Osteoblast (primary cell): Measurements from ENCODE around the gene PRSS27. TPM values are rescaled to one million over a fixed set of nuclear protein-coding genes. Genes with fewer than 3 reads are reported as not detected.

Source experiments
- DNase-seq: peaks from one replicate; pipeline ENCODE4 v3.0.0; 2011; ENCODE audit warnings: low spot score, mixed read lengths; ENCODE audit not compliant: insufficient read length; ENCODE audit errors: missing footprints
- H2AFZ ChIP-seq: 2 replicates; pipeline ENCODE4 v1.6.0; 2011; ENCODE audit warnings: mild to moderate bottlenecking, low read length
- H3K27ac ChIP-seq: 2 replicates; pipeline ENCODE4 v1.5.1; 2011; ENCODE audit warnings: mild to moderate bottlenecking, low read depth, low read length, moderate library complexity
- H3K27me3 ChIP-seq: 2 replicates; pipeline ENCODE4 v1.6.0; 2012; ENCODE audit warnings: mild to moderate bottlenecking, control low read depth, inconsistent platforms, low read length, moderate library complexity; ENCODE audit not compliant: insufficient read depth
- H3K36me3 ChIP-seq: 2 replicates; pipeline ENCODE4 v1.5.1; 2011; ENCODE audit warnings: mild to moderate bottlenecking, low read length, control low read depth, moderate library complexity; ENCODE audit not compliant: insufficient read depth
- H3K4me1 ChIP-seq: 2 replicates; pipeline ENCODE4 v1.5.1; 2011; ENCODE audit warnings: mild to moderate bottlenecking, low read length, control low read depth, moderate library complexity; ENCODE audit not compliant: insufficient read depth
- H3K4me2 ChIP-seq: 2 replicates; pipeline ENCODE4 v1.6.0; 2011; ENCODE audit warnings: mild to moderate bottlenecking, low read length; ENCODE audit not compliant: insufficient read depth
- H3K4me3 ChIP-seq: fragments of 200-600 bp; sonication (generic); 3 replicates; pipeline ENCODE4 v1.5.1; 2012; ENCODE audit warnings: mild to moderate bottlenecking, low read length, inconsistent platforms; ENCODE audit not compliant: insufficient read depth
- H3K79me2 ChIP-seq: 2 replicates; pipeline ENCODE4 v1.6.0; 2012; ENCODE audit warnings: mild to moderate bottlenecking, low read length, control low read depth, inconsistent platforms; ENCODE audit not compliant: insufficient read depth
- H3K9me3 ChIP-seq: 2 replicates; pipeline ENCODE4 v1.5.1; 2011; ENCODE audit warnings: low read depth, low read length, control low read depth
- H4K20me1 ChIP-seq: 2 replicates; pipeline ENCODE4 v1.6.0; 2012; ENCODE audit warnings: mild to moderate bottlenecking, low read length, control low read depth; ENCODE audit not compliant: insufficient read depth
- CTCF ChIP-seq: IDR thresholded peaks from 2 replicates; pipeline ENCODE4 v1.5.1; 2011; ENCODE audit warnings: mild to moderate bottlenecking, low read depth, low read length, moderate library complexity; ENCODE audit errors: extremely low read depth
- total RNA-seq: library from RNA; depleted of rRNA; stranded (reverse); fragments of >200 nt; gene quantifications from 2 replicates; pipeline ENCODE4 v1.2.3, GENCODE V29; 2012

The PRSS27 gene
- total RNA-seq: 1.5 and 2.5 TPM in 2 replicates

- peak; percentile 56 for DNase-seq
- no peak for TF ChIP-seq CTCF
- peak within 1 kb of the TSS; percentile 67 for H3K4me2 ChIP-seq
- no peaks in the 10 kb centered on the region for H3K4me1 ChIP-seq
- H2AFZ ChIP-seq: peak within 1 kb of the TSS; percentile 35
- H3K36me3 ChIP-seq: no peaks in the 10 kb centered on the region
- H3K79me2 ChIP-seq: no peaks in the 10 kb centered on the region
- H3K27me3 ChIP-seq: no peaks in the 10 kb centered on the region
- no peaks in the 10 kb centered on the region for H3K9me3 ChIP-seq
- peaks cover 4% of the 10 kb centered on the region for H4K20me1 ChIP-seq
- H3K27ac ChIP-seq: no peak within 1 kb of the TSS
- peak within 1 kb of the TSS; percentile 74 for H3K4me3 ChIP-seq
Measured at GRCh38 chr16:2720064-2720457, at the start of gene PRSS27. Gene PRSS27, minus strand, starts transcription at chr16:2720224. Its CDS starts 64 bp downstream, at chr16:2720160.

GRCh38 chr16:2769675-2770056 lies 49.6 kb upstream of the PRSS27 start:
- Histone ChIP-seq H3K27ac (peak overlapping the region; percentile 9), H3K4me1 (peaks cover 9% of the 10 kb centered on the region), H4K20me1 (peaks cover 79% of the 10 kb centered on the region), H3K4me3 (no peak overlapping the region), H3K27me3 (no peaks in the 10 kb centered on the region), H3K36me3 (peaks cover 92% of the 10 kb centered on the region), H3K9me3 (no peaks in the 10 kb centered on the region), H3K4me2 (no peak overlapping the region), H2AFZ (no peak overlapping the region), H3K79me2 (peaks cover 96% of the 10 kb centered on the region)
- no peak for TF ChIP-seq CTCF
- DNase-seq: peak; percentile 89

GRCh38 chr16:2769100-2769529 lies 49.1 kb upstream of the PRSS27 start:
- Histone ChIP-seq H3K27ac (peak overlapping the region; percentile 9), H3K79me2 (peaks cover 96% of the 10 kb centered on the region), H2AFZ (no peak overlapping the region), H3K36me3 (peaks cover 92% of the 10 kb centered on the region), H4K20me1 (peaks cover 82% of the 10 kb centered on the region), H3K27me3 (no peaks in the 10 kb centered on the region), H3K4me3 (no peak overlapping the region), H3K4me1 (peaks cover 9% of the 10 kb centered on the region), H3K9me3 (no peaks in the 10 kb centered on the region), H3K4me2 (no peak overlapping the region)
- DNase-seq: peak; percentile 87
- no peak for TF ChIP-seq CTCF

GRCh38 chr16:2768403-2769089 lies 48.5 kb upstream of the PRSS27 start:
- Histone ChIP-seq H3K9me3 (no peaks in the 10 kb centered on the region), H3K36me3 (peaks cover 95% of the 10 kb centered on the region), H3K4me1 (peaks cover 7% of the 10 kb centered on the region), H3K4me2 (no peak overlapping the region), H4K20me1 (peaks cover 86% of the 10 kb centered on the region), H3K79me2 (peaks cover 96% of the 10 kb centered on the region), H2AFZ (no peak overlapping the region), H3K4me3 (no peak overlapping the region), H3K27ac (no peak overlapping the region), H3K27me3 (no peaks in the 10 kb centered on the region)
- no peak for TF ChIP-seq CTCF
- peak; percentile 82 for DNase-seq
